Colonic mucosa (tissue), 2 donors: ENCODE results near the gene INHA. TPM values are rescaled to one million over a fixed set of nuclear protein-coding genes. Genes with fewer than 3 reads are reported as not detected.

Experiments
- microRNA-seq: library from miRNA; unstranded; fragments of <30 nt; microRNA quantifications from one replicate; pipeline ENCODE4, GENCODE V29; 2019
- total RNA-seq, 2 donors: library from RNA; stranded (reverse); fragmentation: NEBNext Ultra II Directional in 1 of 2; extraction: Animal tissue kit (Norgen Biotek cat#: 25700) in 1 of 2; gene quantifications; one replicate each; pipeline ENCODE4 v1.2.1, GENCODE V29; 2021
- donor health status: DM: no; HTN: no; CAD: no.
- donor health status: DM: no; HTN: no; CAD: no.

The INHA gene
- total RNA-seq, 2 donors from 2014 or later: not detected

Small RNAs within 50 kb of the gene (microRNA-seq; reads per million reads assigned to microRNA genes)
- gene MIR3132: not detected

Other genes with a start within 250 kb of the INHA start
- not detected for gene RESP18, start 239.6 kb upstream of the INHA start, total RNA-seq
- 10 to 100 TPM; 96.1 to 96.7 TPM for gene DNPEP, start 184.4 kb upstream of the INHA start, total RNA-seq
- gene DES, start 153.9 kb upstream of the INHA start, total RNA-seq: 100 to 1,000 TPM in 1 of 2 donors, 10 to 100 TPM in 1; 24.0 to 917 TPM
- gene SPEG, start 137.5 kb upstream of the INHA start, total RNA-seq: 10 to 100 TPM in 1 of 2 donors, 1 to 10 TPM in 1; 6.2 to 19.3 TPM
- gene GMPPA, start 73.4 kb upstream of the INHA start, total RNA-seq: 10 to 100 TPM; 49.7 to 86.1 TPM
- under 1 TPM in 1 of 2 donors, not detected in 1; 0.12 TPM for gene ASIC4, start 57.8 kb upstream of the INHA start, total RNA-seq
- 10 to 100 TPM; 43.1 to 43.5 TPM for gene CHPF, start 28.5 kb upstream of the INHA start, total RNA-seq
- gene TMEM198, start 28.3 kb upstream of the INHA start, total RNA-seq: 1 to 10 TPM; 1.7 to 2.9 TPM
- gene OBSL1, start 771 bp upstream of the INHA start, total RNA-seq: 10 to 100 TPM in 1 of 2 donors, 1 to 10 TPM in 1; 9.9 to 13.2 TPM
- gene STK11IP, start 25.5 kb downstream of the INHA start, total RNA-seq: 10 to 100 TPM; 25.4 to 42.7 TPM
- gene SLC4A3, start 55.3 kb downstream of the INHA start, total RNA-seq: under 1 TPM; 0.47 to 0.72 TPM